IgD-negative memory B cell (primary cell): ENCODE data around the gene PTGES2. TPM values are rescaled to one million over a fixed set of nuclear protein-coding genes. Genes with fewer than 3 reads are reported as not detected.
"Not testable (repeated sequence)": the region's sequence is repeated elsewhere in the genome, so short reads cannot be mapped to it uniquely, and the experiment has no call there.

Experiments used
- H3K27ac Mint-ChIP-seq, 3 donors: one replicate each; pipeline ENCODE4 v1.8.0; 2020 to 2022; ENCODE audit warnings: mild to moderate bottlenecking in 3 of 3, mixed read lengths in 3 of 3, moderate library complexity in 1 of 3
- H3K27me3 Mint-ChIP-seq: one replicate; pipeline ENCODE4 v1.8.0; 2021; ENCODE audit warnings: mixed read lengths
- H3K36me3 Mint-ChIP-seq: one replicate; pipeline ENCODE4 v1.8.0; 2020; ENCODE audit warnings: mild to moderate bottlenecking, mixed read lengths
- H3K4me1 Mint-ChIP-seq, 3 donors: one replicate each; pipeline ENCODE4 v1.8.0; 2020 to 2022; ENCODE audit warnings: mixed read lengths in 3 of 3, mild to moderate bottlenecking in 1 of 3
- H3K4me3 Mint-ChIP-seq, 4 donors: one replicate each; pipeline ENCODE4 v1.8.0; 2020 to 2022; ENCODE audit warnings: mild to moderate bottlenecking in 4 of 4, mixed read lengths in 4 of 4, moderate library complexity in 3 of 4
- H3K9me3 Mint-ChIP-seq, 3 donors: one replicate each; pipeline ENCODE4 v1.8.0; 2020 to 2021; ENCODE audit warnings: mixed read lengths in 3 of 3, mild to moderate bottlenecking in 1 of 3
- polyA plus RNA-seq: library from polyadenylated mRNA; unstranded; fragments of 300-500 nt; fragmentation: Illumina TruSeq; gene quantifications from one replicate; pipeline ENCODE4 v1.2.3, GENCODE V29; 2021

Gene PTGES2
- polyA plus RNA-seq, 1 donor from 2014 or later: 57.4 TPM

DNA sequence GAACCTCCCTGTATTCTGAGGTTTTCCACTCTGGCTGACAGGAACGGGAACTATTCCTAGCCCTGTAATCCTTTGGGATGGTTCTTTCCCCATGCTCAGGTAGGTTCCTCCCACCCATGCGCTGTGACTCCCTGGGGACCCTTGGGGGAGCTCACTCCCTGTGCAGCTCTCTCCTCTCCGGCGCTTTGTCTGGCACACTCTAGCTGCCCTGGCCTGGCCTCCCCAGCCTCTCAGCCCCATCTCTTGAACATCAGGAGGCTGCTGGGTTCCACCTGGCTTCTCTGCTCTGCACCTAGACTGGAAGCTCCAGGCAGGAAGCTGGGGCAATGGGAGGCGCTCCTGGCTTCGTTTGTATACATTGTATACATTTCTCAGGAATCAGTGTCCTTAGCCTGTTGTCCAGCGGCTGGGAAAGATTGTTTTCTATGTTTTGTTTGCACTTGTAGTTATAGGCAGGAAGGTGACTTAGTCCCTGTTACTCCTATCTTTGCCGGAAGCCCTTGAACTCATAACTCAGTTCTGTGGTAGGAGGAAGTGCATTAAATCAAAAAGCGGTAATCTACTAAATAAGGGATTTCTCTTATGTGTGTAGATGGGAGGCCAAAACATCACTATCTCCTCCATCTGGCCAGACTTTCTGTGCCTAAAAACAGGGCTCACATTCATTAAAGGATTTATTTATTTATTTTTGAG is 39.1 kb downstream of the PTGES2 start:
- Mint-ChIP-seq H3K9me3 (no peaks in the 10 kb centered on the region), H3K27me3 (no peaks in the 10 kb centered on the region), H3K36me3 (peaks cover 2% of the 10 kb centered on the region), H3K4me1 (peaks cover 16 to 21% (median 18%) of the 10 kb centered on the region in 3 donors), H3K27ac (peak overlapping the region in 1 of 3 donors; percentile 19), H3K4me3 (no peak overlapping the region)

DNA sequence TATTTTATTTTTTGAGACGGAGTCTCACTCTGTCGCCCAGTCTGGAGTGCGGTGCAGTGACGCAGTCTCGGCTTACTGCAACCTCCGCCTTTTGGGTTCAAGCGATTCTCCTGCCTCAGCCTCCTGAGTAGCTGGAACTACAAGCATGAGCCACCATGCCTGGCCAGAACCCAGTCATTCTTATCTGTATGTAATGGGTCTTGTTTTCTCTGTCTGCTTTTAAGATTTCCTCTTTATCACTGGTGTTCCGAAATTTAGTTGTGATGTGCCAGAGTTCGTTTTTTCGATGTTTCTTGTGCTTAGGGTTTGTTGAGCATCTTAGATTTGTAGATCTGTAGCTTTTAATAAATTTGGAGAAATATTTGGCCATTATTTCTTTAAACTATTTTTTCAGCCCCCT is 40.3 kb downstream of the PTGES2 start:
- H3K4me1 Mint-ChIP-seq: peaks cover 8 to 13% (median 11%) of the 10 kb centered on the region in 3 donors
- H3K9me3 Mint-ChIP-seq: no peaks in the 10 kb centered on the region
- H3K4me3 Mint-ChIP-seq: no peak overlapping the region
- no peaks in the 10 kb centered on the region for H3K27me3 Mint-ChIP-seq
- no peak overlapping the region for H3K27ac Mint-ChIP-seq
- H3K36me3 Mint-ChIP-seq: peaks cover 2% of the 10 kb centered on the region

DNA sequence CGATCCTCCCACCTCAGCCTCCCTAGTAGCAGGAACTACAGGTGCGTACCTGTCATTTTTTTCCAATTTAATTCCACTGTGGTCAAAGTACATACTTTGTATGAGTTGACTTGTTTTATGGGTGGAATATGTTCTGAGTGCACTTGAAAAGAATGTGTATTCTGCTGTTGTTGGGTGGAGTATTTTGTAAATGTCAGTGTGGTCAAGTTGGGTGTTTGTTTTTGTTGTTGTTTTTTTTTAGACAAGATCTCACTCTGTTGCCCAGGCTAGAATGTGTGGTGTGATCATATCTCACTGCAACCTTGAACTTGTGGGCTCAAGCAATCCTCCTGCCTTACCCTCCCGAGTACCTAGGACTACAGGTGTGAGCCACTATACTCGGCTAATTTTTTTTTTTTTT is 41.6 kb downstream of the PTGES2 start:
- no peak overlapping the region for H3K4me3 Mint-ChIP-seq

DNA sequence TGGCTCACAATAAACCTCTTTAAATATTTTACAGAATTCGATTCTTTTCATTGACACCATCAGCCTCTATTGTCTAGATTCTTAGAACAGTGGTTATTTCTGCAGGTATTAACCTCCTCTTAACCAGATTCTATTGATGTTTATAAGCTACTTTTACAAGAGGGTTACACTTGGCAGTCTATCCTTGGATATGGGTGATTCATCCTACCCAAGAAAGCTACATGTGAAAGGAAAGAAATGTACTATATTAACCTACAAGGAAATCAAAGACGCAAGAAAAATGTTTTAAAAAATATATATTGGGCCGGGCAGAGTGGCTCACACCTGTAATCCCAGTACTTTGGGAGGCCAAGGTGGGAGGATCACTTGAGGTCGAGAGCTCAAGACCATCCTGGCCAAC is 42.8 kb downstream of the PTGES2 start:
- Mint-ChIP-seq H3K27me3 (no peaks in the 10 kb centered on the region), H3K9me3 (no peaks in the 10 kb centered on the region), H3K36me3 (no peaks in the 10 kb centered on the region), H3K27ac (no peak overlapping the region), H3K4me3 (no peak overlapping the region), H3K4me1 (peaks cover 4 to 19% (median 17%) of the 10 kb centered on the region in 3 donors)

More for the DNA sequence above, 41.6 kb downstream of the PTGES2 start:
- no peaks in the 10 kb centered on the region for H3K9me3 Mint-ChIP-seq
- H3K27me3 Mint-ChIP-seq: no peaks in the 10 kb centered on the region
- H3K27ac Mint-ChIP-seq: no peak overlapping the region
- H3K4me1 Mint-ChIP-seq: peaks cover 4 to 19% (median 13%) of the 10 kb centered on the region in 3 donors
- no peaks in the 10 kb centered on the region for H3K36me3 Mint-ChIP-seq

DNA sequence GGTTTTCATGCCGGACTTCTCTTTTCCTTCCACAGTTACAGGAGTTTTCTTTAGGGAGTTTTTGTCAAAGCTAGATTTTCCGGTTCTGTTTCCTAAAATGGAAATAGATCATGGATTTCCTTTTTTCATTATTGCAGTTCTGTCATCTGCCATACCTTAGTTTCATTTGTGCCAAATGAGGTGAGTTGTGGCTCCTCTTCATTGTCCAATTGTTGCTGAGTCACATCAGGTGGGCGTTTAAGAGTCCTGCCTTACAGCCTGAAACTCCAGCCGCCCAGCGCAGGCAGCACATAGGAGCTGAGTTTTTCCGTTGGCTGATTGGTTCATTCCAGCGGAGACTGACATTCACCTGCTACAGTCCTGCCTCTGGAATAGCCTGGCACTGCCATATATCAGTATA is 45.4 kb downstream of the PTGES2 start:
- Mint-ChIP-seq H3K36me3 (no peaks in the 10 kb centered on the region), H3K4me3 (no peak overlapping the region), H3K27ac (peak overlapping the region in 1 of 3 donors; percentile 16), H3K27me3 (no peaks in the 10 kb centered on the region), H3K9me3 (no peaks in the 10 kb centered on the region), H3K4me1 (peaks cover 7 to 26% (median 23%) of the 10 kb centered on the region in 3 donors)

DNA sequence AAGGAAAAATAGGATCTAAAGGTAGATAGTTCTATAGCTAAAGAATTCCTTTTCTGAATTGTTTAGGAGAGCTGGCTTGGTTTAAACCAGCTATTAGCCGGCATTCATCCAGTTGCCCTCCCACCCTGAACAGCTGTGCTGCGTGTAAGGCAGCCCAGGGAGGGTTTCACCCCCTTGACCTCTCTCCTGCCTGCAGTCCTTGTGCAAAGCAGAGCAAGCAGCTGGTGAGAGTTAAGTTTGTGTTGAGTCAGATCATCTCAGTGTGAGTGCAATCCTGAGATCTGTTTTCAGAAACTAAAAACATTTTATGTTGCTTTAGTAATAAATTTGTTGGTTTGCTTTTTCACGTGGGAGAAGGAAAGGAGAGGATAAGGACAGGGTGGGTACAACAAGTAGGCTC is 46.5 kb downstream of the PTGES2 start:
- Mint-ChIP-seq H3K27me3 (no peaks in the 10 kb centered on the region), H3K9me3 (no peaks in the 10 kb centered on the region), H3K36me3 (no peaks in the 10 kb centered on the region), H3K4me1 (peaks cover 7 to 26% (median 23%) of the 10 kb centered on the region in 3 donors), H3K4me3 (peak overlapping the region in 1 of 4 donors; percentile 47), H3K27ac (no peak overlapping the region)

DNA sequence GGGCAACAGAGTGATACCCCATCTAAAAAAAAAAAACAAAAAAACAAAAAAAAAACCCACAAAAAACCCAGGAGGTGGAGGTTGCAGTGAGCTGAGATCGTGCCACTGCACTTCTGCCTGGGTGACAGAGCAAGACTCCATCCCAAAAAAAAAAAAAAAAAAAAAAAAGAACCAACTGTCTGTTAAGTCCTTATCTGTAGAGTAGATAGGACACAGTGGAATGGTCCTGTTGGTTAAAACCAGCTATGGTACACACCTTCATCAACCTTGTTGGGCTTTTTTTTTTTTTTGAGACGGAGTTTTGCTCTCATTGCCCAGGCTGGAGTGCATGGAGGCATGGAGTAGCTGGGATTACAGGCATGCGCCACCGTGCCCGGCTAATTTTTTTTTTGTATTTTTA is 47.3 kb downstream of the PTGES2 start:
- no peak overlapping the region for H3K4me3 Mint-ChIP-seq
- H3K9me3 Mint-ChIP-seq: no peaks in the 10 kb centered on the region
- no peak overlapping the region for H3K27ac Mint-ChIP-seq
- H3K36me3 Mint-ChIP-seq: no peaks in the 10 kb centered on the region
- H3K4me1 Mint-ChIP-seq: peaks cover 7 to 26% (median 23%) of the 10 kb centered on the region in 3 donors
- no peaks in the 10 kb centered on the region for H3K27me3 Mint-ChIP-seq

DNA sequence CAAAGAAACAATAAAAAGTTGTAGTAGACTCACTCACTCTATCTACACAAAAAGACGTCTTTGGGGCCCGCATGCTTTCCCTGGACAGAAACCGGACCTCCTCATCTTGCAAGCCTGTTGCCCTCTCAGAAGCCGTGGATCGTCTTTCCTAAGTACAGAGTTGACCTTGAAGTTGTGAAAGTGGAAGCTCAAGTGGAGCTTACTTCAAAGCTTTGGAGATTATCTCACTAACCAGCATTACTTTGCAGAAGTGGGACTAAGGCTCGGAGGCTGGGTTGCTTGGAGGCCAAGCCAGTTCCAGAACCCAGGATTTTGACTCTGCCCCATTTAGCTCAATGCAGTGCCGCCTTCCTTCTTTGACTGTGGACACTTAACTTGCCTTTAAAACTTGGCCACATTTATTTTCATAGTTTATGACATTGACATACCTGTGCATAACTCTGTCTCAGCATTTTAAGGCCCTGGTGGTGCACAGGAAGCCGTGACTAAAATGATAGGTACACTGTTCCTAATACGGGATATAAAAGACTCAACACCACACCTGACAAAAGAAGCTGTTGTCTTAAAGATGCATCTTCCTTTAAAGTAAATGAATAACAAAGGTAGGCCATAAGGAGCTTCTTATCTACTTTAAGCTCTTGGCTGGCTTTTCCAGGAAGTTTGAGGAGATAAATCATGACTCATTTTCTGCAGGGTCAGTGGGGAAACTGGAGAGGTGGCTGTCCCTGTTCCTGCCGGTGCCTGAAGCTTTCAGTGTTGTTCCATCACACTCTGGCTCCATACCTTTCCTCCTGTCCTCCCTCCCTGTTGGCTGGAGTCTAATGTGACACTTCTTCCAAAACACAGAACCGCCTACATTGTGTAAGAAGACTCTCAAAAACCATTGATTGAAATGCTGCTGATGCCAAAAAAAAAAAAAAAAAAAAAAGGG is 48.8 kb downstream of the PTGES2 start:
- Mint-ChIP-seq H3K4me1 (peaks cover 5 to 30% (median 19%) of the 10 kb centered on the region in 3 donors), H3K4me3 (peak overlapping the region in 2 of 4 donors; percentile 52 to 60), H3K27me3 (no peaks in the 10 kb centered on the region), H3K36me3 (no peaks in the 10 kb centered on the region), H3K9me3 (no peaks in the 10 kb centered on the region), H3K27ac (peak overlapping the region in 1 of 3 donors; percentile 58)

DNA sequence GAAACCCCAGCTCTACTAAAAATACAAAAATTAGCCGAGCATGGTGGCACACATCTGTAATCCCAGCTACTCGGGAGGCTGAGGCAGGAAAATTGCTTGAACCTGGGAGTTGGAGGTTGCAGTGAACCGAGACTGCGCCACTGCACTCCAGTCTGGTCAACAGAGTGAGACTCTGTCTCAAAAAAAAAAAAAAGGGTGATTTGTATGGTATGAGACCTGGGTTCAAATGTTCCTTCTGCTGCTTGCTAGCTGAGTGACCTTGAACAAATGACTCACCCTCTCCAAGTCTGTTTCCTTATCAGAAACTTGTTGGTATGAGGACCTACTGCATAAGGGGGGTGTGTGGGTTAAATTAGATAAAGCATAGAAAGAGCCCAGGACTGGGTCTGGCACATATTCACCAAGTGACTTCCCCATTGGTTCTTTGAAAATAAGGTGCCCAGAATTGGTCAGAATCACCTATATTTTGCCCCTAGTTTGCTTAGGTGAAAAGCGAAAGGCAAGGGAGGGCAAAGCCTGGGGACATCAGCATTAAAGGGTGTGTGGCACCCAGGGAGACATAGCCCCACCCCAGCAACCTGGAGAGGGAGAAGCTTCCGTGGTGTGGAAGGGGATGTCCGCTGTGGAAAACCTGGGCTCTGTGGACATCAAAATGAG is 49.6 kb downstream of the PTGES2 start:
- H3K4me1 Mint-ChIP-seq: peaks cover 12 to 34% (median 24%) of the 10 kb centered on the region in 3 donors
- peak overlapping the region in 1 of 3 donors; percentile 58 for H3K27ac Mint-ChIP-seq
- H3K9me3 Mint-ChIP-seq: no peaks in the 10 kb centered on the region
- no peaks in the 10 kb centered on the region for H3K36me3 Mint-ChIP-seq
- peak overlapping the region in 1 of 4 donors; percentile 52 for H3K4me3 Mint-ChIP-seq
- H3K27me3 Mint-ChIP-seq: no peaks in the 10 kb centered on the region

DNA sequence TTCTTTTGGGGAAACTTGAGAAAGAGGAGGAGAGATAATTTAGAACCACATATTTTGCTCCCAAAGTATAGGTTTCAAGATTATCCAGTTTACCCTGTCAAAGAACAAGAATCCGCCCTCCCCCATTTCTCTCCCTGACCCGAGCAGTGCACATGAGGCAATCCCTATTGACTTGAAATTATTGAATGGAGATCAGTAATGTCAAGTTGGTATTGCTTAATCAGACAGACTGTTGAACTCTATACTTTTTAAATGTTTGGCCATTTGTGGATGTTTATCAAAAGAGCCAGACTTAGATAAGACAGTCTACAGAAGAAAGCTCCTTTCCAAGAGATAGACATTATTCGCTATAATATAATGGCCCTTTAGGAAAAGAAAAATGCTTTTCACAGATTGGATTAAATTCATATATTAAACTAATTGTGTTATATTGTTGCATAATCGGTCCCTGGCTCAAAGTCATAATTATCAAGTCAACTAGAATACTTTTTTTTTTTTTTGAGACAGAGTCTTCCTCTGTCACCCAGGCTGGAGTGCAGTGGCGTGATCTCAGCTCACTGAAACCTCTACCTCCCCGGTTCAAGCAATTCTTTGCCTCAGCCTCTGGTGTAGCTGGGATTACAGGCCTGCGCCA is 54.2 kb downstream of the PTGES2 start:
- peak overlapping the region in 3 of 4 donors; percentile 56 to 91 (median 66) for H3K4me3 Mint-ChIP-seq
- H3K36me3 Mint-ChIP-seq: no peaks in the 10 kb centered on the region
- H3K4me1 Mint-ChIP-seq: peaks cover 30 to 50% (median 33%) of the 10 kb centered on the region in 3 donors
- no peaks in the 10 kb centered on the region for H3K27me3 Mint-ChIP-seq
- peak overlapping the region in 2 of 3 donors; percentile 92 to 96 for H3K27ac Mint-ChIP-seq
- H3K9me3 Mint-ChIP-seq: no peaks in the 10 kb centered on the region

DNA sequence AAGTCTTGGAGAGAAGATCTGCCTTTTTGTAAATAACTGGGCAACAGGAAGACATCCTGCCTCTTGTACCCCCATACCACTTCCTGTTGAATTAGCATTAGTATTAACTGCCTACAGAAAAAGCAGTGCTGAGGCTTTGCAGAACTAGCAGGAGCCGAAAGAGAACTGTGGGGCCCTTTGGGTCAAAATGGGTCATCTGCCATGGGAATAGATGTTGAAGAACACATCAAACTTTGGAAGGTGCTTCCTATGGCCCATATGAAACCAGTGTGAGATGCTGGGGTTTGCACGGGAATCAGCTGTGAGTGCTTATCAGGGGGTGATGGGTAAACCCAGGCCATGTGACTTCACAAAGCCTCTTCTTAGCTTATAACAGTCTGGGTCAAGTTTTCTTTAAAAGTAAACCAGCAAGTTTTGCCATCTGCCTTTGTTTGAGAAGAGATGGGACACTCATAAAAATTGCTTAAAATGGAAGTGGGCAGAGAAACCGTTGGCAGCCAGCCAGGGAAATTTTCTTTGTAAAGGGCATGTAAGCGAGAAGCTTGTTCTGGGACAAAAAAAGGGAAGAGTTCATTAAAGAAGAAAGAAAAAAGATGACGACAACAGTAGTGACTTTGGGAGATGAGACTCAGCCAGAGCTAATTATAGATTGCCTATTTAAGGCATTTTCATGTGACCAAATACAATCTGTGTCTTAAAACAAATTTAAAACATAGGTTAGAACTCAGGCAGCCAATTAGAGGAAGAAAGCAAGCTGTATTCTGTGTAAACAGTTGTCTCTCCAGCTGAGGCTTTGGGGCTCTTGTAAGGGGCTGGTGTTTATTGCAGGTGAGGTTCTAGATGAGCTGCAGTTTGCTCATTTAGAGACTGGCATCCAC is 55.1 kb downstream of the PTGES2 start:
- Mint-ChIP-seq H3K27me3 (no peaks in the 10 kb centered on the region), H3K4me3 (peak overlapping the region; percentile 73 to 93 (median 86)), H3K36me3 (no peaks in the 10 kb centered on the region), H3K9me3 (no peaks in the 10 kb centered on the region), H3K27ac (peak overlapping the region; percentile 91 to 96 (median 92)), H3K4me1 (peaks cover 26 to 44% (median 33%) of the 10 kb centered on the region in 3 donors)

DNA sequence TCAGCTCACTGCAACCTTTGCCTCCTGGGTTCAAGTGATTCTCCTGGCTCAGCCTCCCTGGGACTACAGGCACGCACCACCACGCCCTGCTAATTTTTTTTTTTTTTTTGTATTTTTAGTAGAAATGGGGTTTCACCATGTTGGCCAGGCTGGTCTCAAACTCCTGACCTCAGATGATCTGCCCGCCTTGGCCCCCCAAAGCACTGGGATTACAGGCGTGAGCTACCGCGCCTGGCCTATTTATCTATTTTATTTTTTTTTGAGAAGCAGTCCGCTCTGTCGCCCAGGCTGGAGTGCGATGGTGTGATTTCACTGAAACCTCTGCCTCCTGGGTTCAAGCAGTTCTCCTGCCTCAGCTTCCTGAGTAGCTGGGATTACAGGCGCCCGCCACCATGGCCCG is 56.1 kb downstream of the PTGES2 start:
- H3K4me3 Mint-ChIP-seq: peak overlapping the region in 3 of 4 donors; percentile 82 to 93 (median 91)
- H3K9me3 Mint-ChIP-seq, H3K36me3 Mint-ChIP-seq, H3K27me3 Mint-ChIP-seq: not testable (repeated sequence)
- H3K27ac Mint-ChIP-seq: peak overlapping the region in 2 of 3 donors; percentile 91 to 96
- H3K4me1 Mint-ChIP-seq: peaks cover 26 to 43% (median 33%) of the 10 kb centered on the region in 3 donors

DNA sequence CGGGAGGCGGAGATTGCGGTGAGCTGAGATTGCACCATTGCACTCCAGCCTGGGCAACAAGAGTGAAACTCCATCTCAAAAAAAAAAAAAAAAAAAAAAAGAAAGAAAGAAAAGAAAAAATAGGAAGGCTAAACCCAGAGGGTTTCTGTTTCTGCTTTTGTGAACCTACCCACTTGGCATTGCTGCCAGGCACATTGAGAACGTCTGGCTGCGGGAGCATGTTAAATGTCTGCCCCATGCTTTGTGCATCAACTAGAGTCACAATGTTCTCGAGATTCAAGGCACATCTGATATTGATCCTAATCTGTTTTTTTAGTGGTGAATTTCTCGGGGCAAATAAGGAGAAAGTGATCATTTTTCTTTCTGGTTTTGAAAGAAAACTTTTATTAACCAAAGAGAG is 56.7 kb downstream of the PTGES2 start:
- Mint-ChIP-seq H3K36me3 (no peaks in the 10 kb centered on the region), H3K4me1 (peaks cover 26 to 48% (median 38%) of the 10 kb centered on the region in 3 donors), H3K4me3 (peak overlapping the region in 3 of 4 donors; percentile 56 to 72 (median 65)), H3K9me3 (no peaks in the 10 kb centered on the region), H3K27me3 (no peaks in the 10 kb centered on the region), H3K27ac (peak overlapping the region in 2 of 3 donors; percentile 71 to 72)
